Endothelial cell of umbilical vein (primary cell): Measurements from ENCODE around the gene CHMP6. TPM values are rescaled to one million over a fixed set of nuclear protein-coding genes. Genes with fewer than 3 reads are reported as not detected.

ENCODE experiments used
- BruUV-seq: library from RNA; stranded (reverse); fragments of 400-500 nt; replicated peaks from 2 replicates; lab custom pipeline; 2021; lab: Mats Ljungman, UMichigan
- CTCF ChIA-PET: fragments of 300-600, 350-600 bp; sonication (Branson Sonifier 250); formaldehyde crosslinking; loops from one replicate; lab custom pipeline; 2021; ENCODE audit warnings: antibody characterized with exemption, inconsistent platforms; lab: Charles Lee
- POLR2A ChIA-PET: fragments of 300-600, 350-600 bp; sonication (Branson Sonifier 250); formaldehyde crosslinking; loops from one replicate; lab custom pipeline; 2021; ENCODE audit warnings: antibody characterized with exemption, inconsistent platforms; lab: Charles Lee
- DNase-seq: peaks from one replicate; pipeline ENCODE4 v3.0.0-alpha.2; 2011; ENCODE audit warnings: low read depth, low spot score
- FAIRE-seq: peaks from 2 replicates; lab custom pipeline; 2011; peaks lifted over from hg19 to GRCh38; lab: Jason Lieb, UNC
- H2AFZ ChIP-seq: 2 replicates; pipeline ENCODE4 v1.6.0; 2012; ENCODE audit warnings: low read depth, low read length, control low read depth, inconsistent platforms
- H3K27ac ChIP-seq: 2 replicates; pipeline ENCODE4 v1.5.1; 2011; ENCODE audit warnings: low read depth, mild to moderate bottlenecking, control low read depth, low read length, moderate library complexity; ENCODE audit not compliant: insufficient read depth
- H3K27me3 ChIP-seq, 2 experiments: 2 replicates each; pipeline versions ENCODE4 v1.6.0 to v1.6.1; 2011; ENCODE audit warnings: low read length in 2 of 2, mixed read lengths in 1 of 2; ENCODE audit not compliant: control insufficient read depth in 2 of 2, insufficient read depth in 2 of 2
- H3K36me3 ChIP-seq, 2 experiments: 2 replicates in 1 of 2; 3 replicates in 1 of 2; pipeline ENCODE4 v1.5.1; 2011; ENCODE audit warnings: low read length in 2 of 2, mild to moderate bottlenecking in 1 of 2, moderate library complexity in 1 of 2; ENCODE audit not compliant: control insufficient read depth in 2 of 2, insufficient read depth in 2 of 2; ENCODE audit errors: extremely low read depth in 1 of 2
- H3K4me1 ChIP-seq: 3 replicates; pipeline ENCODE4 v1.5.1; 2011; ENCODE audit warnings: mild to moderate bottlenecking, low read length; ENCODE audit not compliant: control insufficient read depth, insufficient read depth; ENCODE audit errors: extremely low read depth
- H3K4me2 ChIP-seq: 2 replicates; pipeline ENCODE4 v1.6.1; 2011; ENCODE audit warnings: low read length, control low read depth, mixed read lengths; ENCODE audit not compliant: insufficient read depth
- H3K4me3 ChIP-seq, 3 experiments: fragments of 200-600 bp in 1 of 3; sonication (generic), shearing (Covaris generic) in 1 of 3; replicated peaks in 1 of 3; 2 replicates each; pipeline ENCODE4 v1.5.1; 2011 to 2016; ENCODE audit warnings: control low read depth in 3 of 3, low read length in 3 of 3, mild to moderate bottlenecking in 2 of 3, inconsistent platforms in 1 of 3, low read depth in 1 of 3, moderate library complexity in 1 of 3; ENCODE audit not compliant: insufficient read depth in 1 of 3
- H3K79me2 ChIP-seq: 2 replicates; pipeline ENCODE4 v1.6.0; 2012; ENCODE audit warnings: low read length, inconsistent platforms; ENCODE audit not compliant: control insufficient read depth, insufficient read depth
- H3K9ac ChIP-seq: replicated peaks from 2 replicates; pipeline ENCODE3; 2011; ENCODE audit warnings: low read length, control low read depth; ENCODE audit not compliant: insufficient read depth; ENCODE audit errors: extremely low read depth
- H3K9me1 ChIP-seq: replicated peaks from 3 replicates; pipeline ENCODE4 v1.6.0; 2011; ENCODE audit warnings: mild to moderate bottlenecking, low read length; ENCODE audit not compliant: control insufficient read depth, insufficient read depth; ENCODE audit errors: extremely low read depth
- H3K9me3 ChIP-seq: replicated peaks from 2 replicates; pipeline ENCODE4 v1.5.1; 2012; ENCODE audit warnings: low read length, inconsistent platforms; ENCODE audit not compliant: control insufficient read depth, insufficient read depth
- H4K20me1 ChIP-seq: replicated peaks from 2 replicates; pipeline ENCODE3; 2011; ENCODE audit warnings: mild to moderate bottlenecking, low read length; ENCODE audit not compliant: control insufficient read depth, insufficient read depth; ENCODE audit errors: extremely low read depth
- EZH2 ChIP-seq: IDR thresholded peaks from 2 replicates; pipeline ENCODE4 v1.6.1; 2012; ENCODE audit warnings: borderline replicate concordance, low read depth, mild to moderate bottlenecking, moderate library complexity, low read length, inconsistent platforms; ENCODE audit not compliant: severe bottlenecking
- FOS ChIP-seq: IDR thresholded peaks from 2 replicates; pipeline ENCODE4 v1.6.1; 2011; ENCODE audit warnings: mild to moderate bottlenecking, low read length, moderate library complexity, borderline replicate concordance; ENCODE audit not compliant: insufficient read depth
- GATA2 ChIP-seq: IDR thresholded peaks from 2 replicates; pipeline ENCODE4 v1.7.0; 2011; ENCODE audit warnings: low read depth, mild to moderate bottlenecking, moderate library complexity, mixed read lengths, low read length; ENCODE audit not compliant: insufficient read length, insufficient read depth
- JUN ChIP-seq: IDR thresholded peaks from 2 replicates; pipeline ENCODE4 v1.6.1; 2011; ENCODE audit warnings: borderline replicate concordance, low read depth; ENCODE audit not compliant: insufficient read length, insufficient read depth
- MYC ChIP-seq: IDR thresholded peaks from one replicate; pipeline ENCODE4 v1.6.1; 2011; ENCODE audit warnings: mild to moderate bottlenecking, low read depth, low read length
- POLR2AphosphoS5 ChIP-seq: IDR thresholded peaks from 2 replicates; pipeline ENCODE4 v1.6.1; 2012; ENCODE audit warnings: low read depth, mild to moderate bottlenecking, control low read depth, low read length, moderate library complexity; ENCODE audit not compliant: insufficient read depth
- dilution Hi-C: fragments of 300-500 bp; cut with MboI; formaldehyde crosslinking; loops from one replicate; pipeline ENCODE4 v1.15.0; 2019; ENCODE audit warnings: low sequenced_read_pairs; ENCODE audit not compliant: extremely low pct_ligation_motif_present
- intact Hi-C: fragments of 100-400 bp; cut with micrococcal nuclease; formaldehyde crosslinking; loops from one replicate; pipeline ENCODE4 v1.10.0; 2022
- polyA plus RNA-seq, 4 experiments: library from polyadenylated mRNA; depleted of rRNA in 3 of 4; stranded (reverse) in 3 of 4; unstranded in 1 of 4; fragments of >200 nt; gene quantifications; 2 replicates each; pipeline versions ENCODE4 v1.2.1 to v1.2.3, GENCODE V29; 2011 to 2012; ENCODE audit warnings: missing spikeins in 1 of 4
- total RNA-seq: library from RNA; stranded (reverse); gene quantifications from 2 replicates; pipeline ENCODE4 v1.2.3, GENCODE V29; 2021
- TF ChIP-seq, protein P1 (sequence below): IDR thresholded peaks from 2 replicates; pipeline ENCODE4 v1.6.1; 2011; ENCODE audit not compliant: insufficient read depth, insufficient read length
- TF ChIP-seq, protein P2 (sequence below), 2 donors: IDR thresholded peaks; 1 replicate in 1 of 2; 2 replicates in 1 of 2; pipeline ENCODE4 v1.5.1; 2011; ENCODE audit warnings: low read length in 2 of 2, mild to moderate bottlenecking in 2 of 2, moderate library complexity in 2 of 2, control low read depth in 1 of 2, inconsistent platforms in 1 of 2, low read depth in 1 of 2; ENCODE audit not compliant: insufficient read depth in 1 of 2; ENCODE audit errors: extremely low read depth in 1 of 2

Gene CHMP6
- total and polyA plus RNA-seq, 2 donors (not counting 3 experiments of a cell fraction or from before 2014, with no cell fraction given), result 42.5 to 48.5 TPM

DNA sequence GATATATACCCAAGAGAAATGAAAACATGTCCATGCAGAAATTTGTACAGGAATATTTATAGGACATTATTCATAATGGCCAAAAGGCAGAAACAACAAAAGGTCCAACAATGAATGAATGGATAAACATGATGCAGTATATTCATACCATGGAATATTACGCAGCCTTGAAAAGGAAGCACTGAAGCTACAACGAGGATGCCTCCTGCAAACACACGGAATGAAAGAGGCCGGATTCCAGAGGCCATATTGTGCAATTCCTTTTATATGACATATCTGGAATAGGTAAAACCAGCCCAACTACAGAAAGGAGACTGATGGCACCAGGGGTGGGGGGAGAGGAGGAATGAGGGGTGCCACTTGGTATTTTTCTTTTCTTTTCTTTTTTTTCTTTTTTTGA, 14.5 kb upstream of the CHMP6 start:
- Histone ChIP-seq H3K4me1 (no peaks in the 10 kb centered on the region), H3K9me3 (no peaks in the 10 kb centered on the region), H3K4me3 (no peak overlapping the region), H3K27me3 (no peaks in the 10 kb centered on the region), H3K36me3 (no peaks in the 10 kb centered on the region), H4K20me1 (no peaks in the 10 kb centered on the region), H3K9ac (no peak overlapping the region), H2AFZ (no peak overlapping the region), H3K4me2 (no peak overlapping the region), H3K27ac (no peak overlapping the region), H3K79me2 (no peaks in the 10 kb centered on the region), H3K9me1 (no peaks in the 10 kb centered on the region)
- no peak for FAIRE-seq
- no peak for DNase-seq
- ChIA-PET CTCF (interaction anchor here (2.4 kb wide), 1 partner anchor 549 kb away, joined by 22 read pairs; no protein-coding TSS in a partner anchor), POLR2A (no interaction called here)
- intact Hi-C loops (no loop called here), dilution Hi-C loops (no loop called here)
- BruUV-seq, result no TSS peak
- TF ChIP-seq, protein P1, sequence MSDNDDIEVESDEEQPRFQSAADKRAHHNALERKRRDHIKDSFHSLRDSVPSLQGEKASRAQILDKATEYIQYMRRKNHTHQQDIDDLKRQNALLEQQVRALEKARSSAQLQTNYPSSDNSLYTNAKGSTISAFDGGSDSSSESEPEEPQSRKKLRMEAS, result no peak
- TF ChIP-seq, protein P2, sequence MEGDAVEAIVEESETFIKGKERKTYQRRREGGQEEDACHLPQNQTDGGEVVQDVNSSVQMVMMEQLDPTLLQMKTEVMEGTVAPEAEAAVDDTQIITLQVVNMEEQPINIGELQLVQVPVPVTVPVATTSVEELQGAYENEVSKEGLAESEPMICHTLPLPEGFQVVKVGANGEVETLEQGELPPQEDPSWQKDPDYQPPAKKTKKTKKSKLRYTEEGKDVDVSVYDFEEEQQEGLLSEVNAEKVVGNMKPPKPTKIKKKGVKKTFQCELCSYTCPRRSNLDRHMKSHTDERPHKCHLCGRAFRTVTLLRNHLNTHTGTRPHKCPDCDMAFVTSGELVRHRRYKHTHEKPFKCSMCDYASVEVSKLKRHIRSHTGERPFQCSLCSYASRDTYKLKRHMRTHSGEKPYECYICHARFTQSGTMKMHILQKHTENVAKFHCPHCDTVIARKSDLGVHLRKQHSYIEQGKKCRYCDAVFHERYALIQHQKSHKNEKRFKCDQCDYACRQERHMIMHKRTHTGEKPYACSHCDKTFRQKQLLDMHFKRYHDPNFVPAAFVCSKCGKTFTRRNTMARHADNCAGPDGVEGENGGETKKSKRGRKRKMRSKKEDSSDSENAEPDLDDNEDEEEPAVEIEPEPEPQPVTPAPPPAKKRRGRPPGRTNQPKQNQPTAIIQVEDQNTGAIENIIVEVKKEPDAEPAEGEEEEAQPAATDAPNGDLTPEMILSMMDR (IDR thresholded peaks at IDR 0.05; ENCODE audit: extremely low read depth in 1 of 2, insufficient read depth in 1 of 2, low read depth in 1 of 2, low read length in 2 of 2), result no peak
- no peak for TF ChIP-seq MYC
- no peak for TF ChIP-seq FOS
- no peak for TF ChIP-seq EZH2
- TF ChIP-seq GATA2, result no peak
- TF ChIP-seq POLR2AphosphoS5, result no peak
- no peak for TF ChIP-seq JUN
